Breast epithelium (tissue), 4 donors: ENCODE measurements around the gene ITGA8. TPM values are rescaled to one million over a fixed set of nuclear protein-coding genes. Genes with fewer than 3 reads are reported as not detected.

Experiments
- DNase-seq, 2 donors: peaks; one replicate each; pipeline ENCODE4 v3.0.0-alpha.2; 2019; ENCODE audit warnings: low spot score in 2 of 2
- H3K27ac ChIP-seq, 2 donors: fragments of 200-600 bp; sonication (generic) in 1 of 2; one replicate each; pipeline ENCODE4 v1.5.1; 2016 to 2019; ENCODE audit warnings: mild to moderate bottlenecking in 1 of 2
- H3K27me3 ChIP-seq, 2 donors: fragments of 200-600 bp; sonication (generic) in 1 of 2; one replicate each; pipeline versions ENCODE4 v1.5.1 to v1.6.0; 2017 to 2019; ENCODE audit warnings: control low read depth in 1 of 2, mild to moderate bottlenecking in 1 of 2
- H3K36me3 ChIP-seq: fragments of 200-600 bp; one replicate; pipeline ENCODE4 v1.5.1; 2019
- H3K4me1 ChIP-seq, 2 donors: fragments of 200-600 bp; sonication (generic); one replicate each; pipeline ENCODE4 v1.5.1; 2016 to 2019; ENCODE audit warnings: control low read depth in 1 of 2
- H3K4me3 ChIP-seq, 3 donors: fragments of 200-600 bp; sonication (generic); 1 replicate in 2 of 3; 2 replicates in 1 of 3; pipeline ENCODE4 v1.5.1; 2016 to 2019; ENCODE audit warnings: mild to moderate bottlenecking in 3 of 3, moderate library complexity in 2 of 3
- H3K9me3 ChIP-seq, 2 donors: fragments of 200-600 bp; sonication (generic) in 1 of 2; one replicate each; pipeline ENCODE4 v1.5.1; 2016 to 2019; ENCODE audit warnings: control low read depth in 1 of 2
- POLR2A ChIP-seq: fragments of 450-650 bp; IDR thresholded peaks from one replicate; pipeline ENCODE4 v1.6.1; 2016; ENCODE audit warnings: antibody characterized with exemption, mild to moderate bottlenecking, moderate library complexity
- POLR2AphosphoS5 ChIP-seq, 3 donors: sonication (generic); formaldehyde crosslinking; IDR thresholded peaks; one replicate each; pipeline ENCODE4 v1.6.1; 2017; ENCODE audit warnings: antibody characterized with exemption in 3 of 3
- intact Hi-C: fragments of 100-400 bp; cut with DNase I; formaldehyde crosslinking; loops from one replicate; pipeline ENCODE4 v1.15.1; 2023; ENCODE audit warnings: low total_unique reads
- total RNA-seq, 3 donors: library from RNA; depleted of rRNA; stranded (reverse); fragments of >200 nt; gene quantifications; one replicate each; pipeline ENCODE4 v1.1.0, GENCODE V29; 2016
- TF ChIP-seq, protein P1 (sequence below), 3 donors: fragments of 450-650 bp; IDR thresholded peaks; one replicate each; pipeline ENCODE4 v1.5.1; 2016 to 2017; ENCODE audit warnings: antibody characterized with exemption in 3 of 3, mild to moderate bottlenecking in 3 of 3, moderate library complexity in 3 of 3

ITGA8 gene
- total RNA-seq, 3 donors from 2014 or later, result 2.0 to 2.9 (median 2.6) TPM

DNA sequence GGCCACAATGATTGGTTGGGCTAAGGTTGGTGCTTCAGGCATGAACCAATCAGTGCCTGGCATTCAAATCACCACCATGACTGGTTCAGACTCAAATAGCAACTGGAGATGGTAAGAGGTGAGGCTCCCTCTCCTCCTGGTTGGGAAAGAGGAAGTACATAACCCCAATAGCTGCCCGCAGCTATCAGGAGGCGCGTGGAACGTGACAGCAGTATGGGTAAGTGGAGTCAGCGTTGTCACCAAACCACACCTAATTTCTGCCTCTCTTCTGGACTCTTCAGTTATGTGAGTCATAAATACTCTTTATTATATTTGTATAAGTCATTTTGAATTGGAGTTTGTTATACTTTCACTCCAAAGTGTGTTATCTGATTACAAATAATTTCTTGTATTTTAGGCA, 17.9 kb upstream of the ITGA8 start:
- Histone ChIP-seq H3K4me3 (no peak overlapping the region), H3K27me3 (no peaks in the 10 kb centered on the region), H3K27ac (peak overlapping the region; percentile 11 to 52), H3K9me3 (no peaks in the 10 kb centered on the region), H3K36me3 (no peaks in the 10 kb centered on the region), H3K4me1 (no peaks in the 10 kb centered on the region)
- TF ChIP-seq, protein P1, sequence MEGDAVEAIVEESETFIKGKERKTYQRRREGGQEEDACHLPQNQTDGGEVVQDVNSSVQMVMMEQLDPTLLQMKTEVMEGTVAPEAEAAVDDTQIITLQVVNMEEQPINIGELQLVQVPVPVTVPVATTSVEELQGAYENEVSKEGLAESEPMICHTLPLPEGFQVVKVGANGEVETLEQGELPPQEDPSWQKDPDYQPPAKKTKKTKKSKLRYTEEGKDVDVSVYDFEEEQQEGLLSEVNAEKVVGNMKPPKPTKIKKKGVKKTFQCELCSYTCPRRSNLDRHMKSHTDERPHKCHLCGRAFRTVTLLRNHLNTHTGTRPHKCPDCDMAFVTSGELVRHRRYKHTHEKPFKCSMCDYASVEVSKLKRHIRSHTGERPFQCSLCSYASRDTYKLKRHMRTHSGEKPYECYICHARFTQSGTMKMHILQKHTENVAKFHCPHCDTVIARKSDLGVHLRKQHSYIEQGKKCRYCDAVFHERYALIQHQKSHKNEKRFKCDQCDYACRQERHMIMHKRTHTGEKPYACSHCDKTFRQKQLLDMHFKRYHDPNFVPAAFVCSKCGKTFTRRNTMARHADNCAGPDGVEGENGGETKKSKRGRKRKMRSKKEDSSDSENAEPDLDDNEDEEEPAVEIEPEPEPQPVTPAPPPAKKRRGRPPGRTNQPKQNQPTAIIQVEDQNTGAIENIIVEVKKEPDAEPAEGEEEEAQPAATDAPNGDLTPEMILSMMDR (IDR thresholded peaks at IDR 0.05), result no peak
- TF ChIP-seq POLR2A (no peak), POLR2AphosphoS5 (IDR thresholded peaks at IDR 0.05) (no peak)
- no peak for DNase-seq
- intact Hi-C loops, result no loop called here

DNA sequence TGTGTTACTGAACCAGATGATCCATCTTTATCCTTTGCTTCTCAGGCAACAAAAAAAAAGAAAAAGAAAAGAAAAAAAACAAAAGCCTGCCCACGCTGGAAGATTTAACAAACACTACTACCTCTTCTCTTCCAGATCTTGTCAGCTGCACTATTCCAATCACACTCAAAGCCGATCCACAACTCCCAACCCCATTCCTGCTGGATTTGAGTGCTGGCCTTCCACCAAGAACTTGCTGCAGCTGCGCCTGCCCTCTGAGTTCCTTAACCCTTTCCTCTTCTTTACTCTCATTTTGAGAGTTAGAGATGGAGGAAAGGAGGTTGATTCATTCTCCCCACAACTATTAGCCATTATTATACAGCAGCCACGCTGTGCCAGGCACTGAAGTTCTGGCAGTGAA, 16.0 kb upstream of the ITGA8 start:
- H3K9me3 ChIP-seq, result no peaks in the 10 kb centered on the region
- H3K4me1 ChIP-seq, result no peaks in the 10 kb centered on the region
- H3K27ac ChIP-seq, result no peak overlapping the region
- DNase-seq, result no peak
- no peaks in the 10 kb centered on the region for H3K27me3 ChIP-seq
- intact Hi-C loops, result no loop called here
- TF ChIP-seq, protein P1 (IDR thresholded peaks at IDR 0.05), result no peak
- TF ChIP-seq POLR2AphosphoS5 (IDR thresholded peaks at IDR 0.05) (no peak), POLR2A (no peak)
- H3K4me3 ChIP-seq, result no peak overlapping the region
- no peaks in the 10 kb centered on the region for H3K36me3 ChIP-seq

DNA sequence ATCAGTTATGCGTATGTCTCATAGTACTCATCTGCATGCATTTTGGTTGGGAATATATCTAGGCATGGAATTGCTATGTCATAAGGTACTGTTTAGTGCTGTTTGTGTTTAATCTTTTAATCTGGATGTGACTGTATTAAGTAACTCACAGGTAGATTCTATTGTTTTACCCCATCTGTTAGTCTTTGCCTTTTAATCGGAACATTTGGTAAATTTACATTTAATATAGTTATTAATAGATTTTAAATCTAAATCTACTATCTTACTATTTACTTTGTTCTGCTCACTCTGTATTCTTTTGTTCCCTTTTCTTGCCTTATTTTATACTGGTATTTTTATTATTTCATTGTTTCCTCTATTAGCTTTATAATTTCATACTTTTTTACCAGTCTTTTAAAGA, 10.6 kb upstream of the ITGA8 start:
- H3K9me3 ChIP-seq, result no peaks in the 10 kb centered on the region
- no peak overlapping the region for H3K27ac ChIP-seq
- no peak overlapping the region for H3K4me3 ChIP-seq
- no peaks in the 10 kb centered on the region for H3K36me3 ChIP-seq
- DNase-seq, result no peak
- H3K4me1 ChIP-seq, result no peaks in the 10 kb centered on the region
- intact Hi-C loops, result no loop called here
- TF ChIP-seq POLR2A (no peak), POLR2AphosphoS5 (IDR thresholded peaks at IDR 0.05) (no peak)
- no peaks in the 10 kb centered on the region for H3K27me3 ChIP-seq

DNA sequence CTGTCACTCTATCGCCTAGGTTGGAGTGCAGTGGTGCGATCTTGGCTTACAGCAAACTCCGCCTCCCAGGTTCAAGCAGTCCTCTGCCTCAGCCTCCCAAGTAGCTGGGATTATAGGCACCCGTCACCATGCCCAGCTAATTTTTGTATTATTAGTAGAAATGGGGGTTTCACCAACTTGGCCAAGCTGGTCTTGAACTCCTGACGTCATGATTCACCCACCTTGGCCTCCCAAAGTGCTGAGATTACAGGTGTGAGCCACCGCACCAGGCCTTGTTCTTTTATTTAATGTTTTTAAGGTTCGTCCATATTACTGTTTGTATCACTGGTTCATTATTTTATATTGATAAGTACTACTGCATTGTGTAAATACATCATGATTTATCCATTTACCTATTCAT, 10.2 kb upstream of the ITGA8 start:
- H3K4me3 ChIP-seq, result no peak overlapping the region
- TF ChIP-seq POLR2A, result no peak
- TF ChIP-seq, protein P1 (IDR thresholded peaks at IDR 0.05), result no peak
- no peak for TF ChIP-seq POLR2AphosphoS5 (IDR thresholded peaks at IDR 0.05)
- no peak for DNase-seq
- H3K36me3 ChIP-seq, result no peaks in the 10 kb centered on the region
- intact Hi-C loops, result no loop called here
- H3K27ac ChIP-seq, result no peak overlapping the region
- no peaks in the 10 kb centered on the region for H3K4me1 ChIP-seq
- H3K27me3 ChIP-seq, result no peaks in the 10 kb centered on the region
- H3K9me3 ChIP-seq, result no peaks in the 10 kb centered on the region

DNA sequence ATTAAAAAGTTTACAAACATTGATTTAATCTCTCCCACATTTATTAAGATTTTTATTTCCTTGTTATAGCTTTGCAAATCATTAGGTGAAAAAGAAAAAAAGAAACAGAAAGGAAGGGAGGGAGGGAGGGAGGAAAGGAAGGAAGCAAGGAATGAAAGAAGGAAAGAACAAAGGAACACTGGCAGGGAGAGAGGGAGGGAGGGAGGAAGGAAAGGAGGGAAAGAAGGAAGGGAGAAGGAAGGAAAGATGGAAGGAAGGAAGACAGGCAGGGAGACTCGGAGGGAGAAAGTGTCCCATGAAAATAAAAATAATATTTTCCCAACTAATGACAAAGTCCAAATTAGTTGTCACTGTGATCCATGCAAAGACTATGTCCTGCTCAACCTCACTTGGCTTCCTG, 6.3 kb upstream of the ITGA8 start:
- H3K27me3 ChIP-seq, result peaks cover 0 to 4% of the 10 kb centered on the region in 2 donors
- no peak overlapping the region for H3K27ac ChIP-seq
- no peak overlapping the region for H3K4me3 ChIP-seq
- H3K4me1 ChIP-seq, result no peaks in the 10 kb centered on the region
- no peaks in the 10 kb centered on the region for H3K9me3 ChIP-seq
- DNase-seq, result no peak
- TF ChIP-seq POLR2A (no peak), POLR2AphosphoS5 (IDR thresholded peaks at IDR 0.05) (no peak)
- TF ChIP-seq, protein P1 (IDR thresholded peaks at IDR 0.05), result no peak
- H3K36me3 ChIP-seq, result no peaks in the 10 kb centered on the region
- intact Hi-C loops, result no loop called here

DNA sequence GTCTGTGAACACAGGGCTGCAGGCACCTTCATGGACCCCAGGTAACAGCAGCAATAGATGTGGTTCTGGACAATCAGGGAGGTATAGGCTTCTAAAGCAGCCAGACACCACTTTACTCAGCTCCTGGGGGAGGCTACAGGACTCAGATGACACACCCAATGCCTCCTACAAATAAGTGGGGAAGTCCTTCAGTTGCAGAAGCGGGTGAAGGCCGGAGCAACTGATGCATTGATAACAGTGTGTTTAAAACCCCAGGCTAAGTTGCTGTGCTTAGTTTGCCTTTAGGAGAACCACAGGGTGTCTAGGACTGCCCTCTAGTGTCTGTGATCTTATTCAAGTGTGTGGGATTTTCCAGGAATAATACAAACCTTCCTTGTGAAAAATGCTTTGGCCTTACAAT, 5.9 kb upstream of the ITGA8 start:
- no peak for TF ChIP-seq POLR2AphosphoS5 (IDR thresholded peaks at IDR 0.05)
- TF ChIP-seq, protein P1 (IDR thresholded peaks at IDR 0.05), result peak in 2 of 3 donors; percentile 33 to 47

More for the DNA sequence above, 5.9 kb upstream of the ITGA8 start:
- Histone ChIP-seq H3K27ac (no peak overlapping the region), H3K4me1 (no peaks in the 10 kb centered on the region), H3K9me3 (no peaks in the 10 kb centered on the region), H3K27me3 (peaks cover 0 to 5% of the 10 kb centered on the region in 2 donors), H3K36me3 (no peaks in the 10 kb centered on the region), H3K4me3 (no peak overlapping the region)
- DNase-seq, result no peak
- intact Hi-C loops, result no loop called here
